SHP77 treated with DMSO at 0.1 percent for 48 hours (cell line): ENCODE measurements around the gene USP14.
A peak's percentile ranks its signal among the peaks of the same experiment; 100 is the strongest.
"Not testable (repeated sequence)": the region's sequence is repeated elsewhere in the genome, so short reads cannot be mapped to it uniquely, and the experiment has no call there.

Experiments
- DNase-seq: peaks from one replicate; lab custom pipeline; 2025; lab: John Stamatoyannopoulos, UW

The USP14 gene

GRCh38 chr18:158128-159036, at the start of gene USP14:
Gene USP14, plus strand, starts transcription at chr18:158557. Its CDS starts 142 bp downstream, at chr18:158699.
- DNase-seq = peak; percentile 85

- DNase-seq = not testable (repeated sequence)
These were observed 49.7 kb upstream of the USP14 start for GRCh38 chr18:108665-109063.

GRCh38 chr18:109130-109921, 49.0 kb upstream of the USP14 start:
- DNase-seq = not testable (repeated sequence)

- not testable (repeated sequence) for DNase-seq
These were observed 48.5 kb upstream of the USP14 start for GRCh38 chr18:109922-110261.

GRCh38 chr18:110351-111201, 47.8 kb upstream of the USP14 start:
- DNase-seq = not testable (repeated sequence)

GRCh38 chr18:111306-112014, 46.9 kb upstream of the USP14 start:
- no peak for DNase-seq

- not testable (repeated sequence) for DNase-seq
These were observed 46.2 kb upstream of the USP14 start for GRCh38 chr18:112015-112733.

- not testable (repeated sequence) for DNase-seq
These were observed 37.7 kb upstream of the USP14 start for GRCh38 chr18:120539-121260.

- no peak for DNase-seq
These were observed 23.3 kb upstream of the USP14 start for GRCh38 chr18:135045-135444.

- no peak for DNase-seq
These were observed 21.9 kb upstream of the USP14 start for GRCh38 chr18:136433-136832.

- no peak for DNase-seq
These were observed 21.0 kb upstream of the USP14 start for GRCh38 chr18:137327-137726.

GRCh38 chr18:140670-141266, 17.6 kb upstream of the USP14 start:
- DNase-seq = no peak

- not testable (repeated sequence) for DNase-seq
These were observed 15.6 kb upstream of the USP14 start for GRCh38 chr18:142624-143296.

GRCh38 chr18:148841-149240, 9.5 kb upstream of the USP14 start:
- DNase-seq = no peak

GRCh38 chr18:154151-154550, 4.2 kb upstream of the USP14 start:
- DNase-seq = no peak

- no peak for DNase-seq
These were observed 2.7 kb upstream of the USP14 start for GRCh38 chr18:155688-156087.

- DNase-seq = no peak
These were observed 1.7 kb upstream of the USP14 start for GRCh38 chr18:156514-157230.

- DNase-seq = no peak
These were observed 788 bp downstream of the USP14 start for GRCh38 chr18:159037-159652.
